GM21786 (cell line): Measurements from ENCODE around the gene RABIF.
"Not testable (repeated sequence)": the region's sequence is repeated elsewhere in the genome, so short reads cannot be mapped to it uniquely, and the experiment has no call there.

Experiments
- ATAC-seq: cut with Tn5 transposase; IDR thresholded peaks from one replicate; pipeline ENCODE4 v1.9.1; 2021; ENCODE audit not compliant: unreplicated experiment

RABIF gene

DNA sequence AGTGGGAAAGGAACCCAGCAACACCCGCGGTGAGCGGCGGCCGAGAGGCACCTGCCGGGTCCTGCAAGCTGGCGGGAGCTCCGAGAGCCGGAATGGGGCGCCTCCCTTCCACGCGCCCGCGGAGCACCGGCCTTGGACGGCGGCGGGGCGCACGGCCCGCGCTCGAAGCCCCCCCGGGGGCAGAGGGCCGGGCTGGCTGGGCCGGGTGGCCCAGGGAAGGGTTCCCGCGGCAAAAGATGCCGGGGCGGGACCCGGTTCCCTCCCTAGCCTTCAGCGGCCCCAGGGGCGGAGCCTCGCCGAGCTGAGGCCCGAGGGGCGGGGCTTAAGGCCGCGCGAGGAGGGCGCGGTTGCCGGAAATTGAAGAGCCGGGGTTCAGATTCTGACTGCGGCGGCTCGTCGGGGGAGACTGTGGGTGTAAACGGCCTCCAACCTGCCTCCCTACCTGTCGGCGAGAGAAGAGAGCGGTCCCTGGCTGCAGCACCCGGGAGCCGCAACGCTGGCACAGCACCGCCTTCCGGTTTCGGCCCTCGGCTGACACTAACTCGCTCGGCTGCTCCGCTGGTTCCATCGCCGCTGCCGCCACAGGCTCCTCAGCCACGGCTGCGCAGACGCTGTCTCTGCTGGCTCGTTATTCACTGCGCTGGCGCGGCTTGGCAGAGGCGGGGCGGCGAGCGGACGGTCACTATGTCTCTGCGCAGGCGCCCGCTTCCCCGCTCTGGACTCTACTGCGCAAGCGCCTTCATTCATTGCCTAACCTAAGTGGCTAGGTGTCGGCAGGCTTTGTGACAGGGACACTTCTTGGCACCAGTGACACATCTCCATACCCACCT, at the start of gene RABIF:
Gene RABIF, minus strand, starts transcription at position 619 of the 830 bp plus-strand sequence. Its CDS starts 51 bp downstream, at position 568.
- peak; percentile 89 for ATAC-seq

DNA sequence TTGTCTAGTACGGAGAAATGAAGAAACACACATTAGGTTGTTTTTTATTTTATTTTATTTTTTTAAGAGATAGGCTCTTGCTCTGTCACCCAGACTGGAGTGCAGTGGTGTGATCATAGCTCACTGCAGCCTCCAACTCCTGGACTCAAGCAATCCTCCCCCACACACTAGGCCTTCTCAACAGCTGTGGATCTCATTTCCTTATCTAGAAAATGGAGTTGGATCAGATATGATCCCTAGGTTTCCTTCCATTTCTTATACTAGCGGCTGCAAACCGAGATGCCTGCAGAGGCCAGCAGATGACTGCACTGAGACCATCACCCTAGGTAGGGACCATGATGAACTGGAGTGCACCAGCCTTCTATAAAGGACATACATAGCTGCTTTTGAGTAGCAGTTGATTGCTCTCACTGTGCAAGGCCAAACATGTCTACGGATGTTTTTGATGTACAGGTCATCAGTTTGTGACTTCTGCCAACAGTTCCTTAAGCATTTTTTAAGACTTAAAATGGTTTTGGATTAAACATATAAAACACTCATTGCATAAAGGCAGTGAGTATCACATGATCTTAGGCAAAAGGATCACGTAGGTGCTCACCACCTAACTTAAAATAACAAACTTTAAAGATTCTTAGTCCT, 49.5 kb upstream of the RABIF start:
- ATAC-seq: no peak

DNA sequence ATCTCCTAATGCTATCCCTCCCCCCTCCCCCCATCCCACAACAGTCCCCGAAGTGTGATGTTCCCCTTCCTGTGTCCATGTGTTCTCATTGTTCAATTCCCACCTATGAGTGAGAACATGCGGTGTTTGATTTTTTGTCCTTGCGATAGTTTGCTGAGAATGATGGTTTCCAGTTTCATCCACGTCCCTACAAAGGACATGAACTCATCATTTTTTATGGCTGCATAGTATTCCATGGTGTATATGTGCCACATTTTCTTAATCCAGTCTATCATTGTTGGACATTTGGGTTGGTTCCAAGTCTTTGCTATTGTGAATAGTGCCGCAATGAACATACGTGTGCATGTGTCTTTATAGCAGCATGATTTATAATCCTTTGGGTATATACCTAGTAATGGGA, 47.5 kb upstream of the RABIF start:
- not testable (repeated sequence) for ATAC-seq

DNA sequence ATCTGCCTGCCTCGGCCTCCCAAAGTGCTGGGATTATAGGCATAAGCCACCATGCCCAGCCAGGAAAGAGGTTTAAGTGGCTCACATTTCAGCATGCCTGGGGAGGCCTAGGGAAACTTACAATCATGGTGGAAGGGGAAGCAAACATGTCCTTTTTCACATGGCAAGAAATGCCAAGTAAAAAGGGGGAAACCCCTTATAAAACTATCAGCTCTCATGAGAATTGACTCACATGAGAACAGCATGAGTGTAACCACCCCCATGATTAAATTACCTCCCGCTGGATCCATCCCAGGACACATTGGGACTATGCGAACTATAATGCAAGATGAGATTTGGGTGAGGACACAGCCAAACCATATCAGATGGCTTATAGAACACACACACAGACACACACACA, 46.9 kb upstream of the RABIF start:
- no peak for ATAC-seq

DNA sequence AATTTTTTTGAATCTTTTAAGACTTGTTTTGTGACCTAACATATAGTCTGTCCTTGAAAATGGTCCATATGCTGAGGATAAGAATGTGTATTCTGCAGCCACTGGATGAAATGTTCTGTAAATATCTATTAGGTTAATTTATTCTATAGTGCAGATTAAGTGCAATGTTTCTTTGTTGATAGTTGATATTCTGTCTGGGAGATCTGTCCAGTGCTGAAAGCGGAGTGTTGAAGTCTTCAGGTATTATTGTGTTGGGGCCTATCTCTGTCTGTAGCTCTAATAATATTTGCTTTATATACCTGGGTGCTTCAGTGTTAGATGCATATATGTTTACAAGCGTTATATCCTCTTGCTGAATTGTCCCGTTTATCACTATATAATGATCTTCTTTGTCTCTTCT, 45.8 kb upstream of the RABIF start:
- no peak for ATAC-seq

DNA sequence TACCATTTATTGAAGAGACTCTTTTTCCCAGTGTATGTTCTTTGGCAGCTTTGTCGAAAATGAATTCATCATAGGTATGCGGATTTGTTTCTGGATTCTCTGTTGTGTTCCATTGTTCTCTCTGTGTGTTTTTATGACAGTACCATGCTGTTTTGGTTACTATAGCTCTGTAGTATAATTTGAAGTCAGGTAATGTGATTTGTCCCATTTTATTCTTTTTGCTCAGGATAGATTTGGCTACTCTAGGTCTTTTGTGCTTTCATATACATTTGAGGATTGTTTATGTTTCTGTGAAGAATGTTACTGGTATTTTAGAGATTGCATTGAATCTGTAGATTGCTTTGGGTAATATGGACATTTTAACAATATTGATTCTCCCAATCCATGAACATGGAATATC, 43.5 kb upstream of the RABIF start:
- no peak for ATAC-seq

DNA sequence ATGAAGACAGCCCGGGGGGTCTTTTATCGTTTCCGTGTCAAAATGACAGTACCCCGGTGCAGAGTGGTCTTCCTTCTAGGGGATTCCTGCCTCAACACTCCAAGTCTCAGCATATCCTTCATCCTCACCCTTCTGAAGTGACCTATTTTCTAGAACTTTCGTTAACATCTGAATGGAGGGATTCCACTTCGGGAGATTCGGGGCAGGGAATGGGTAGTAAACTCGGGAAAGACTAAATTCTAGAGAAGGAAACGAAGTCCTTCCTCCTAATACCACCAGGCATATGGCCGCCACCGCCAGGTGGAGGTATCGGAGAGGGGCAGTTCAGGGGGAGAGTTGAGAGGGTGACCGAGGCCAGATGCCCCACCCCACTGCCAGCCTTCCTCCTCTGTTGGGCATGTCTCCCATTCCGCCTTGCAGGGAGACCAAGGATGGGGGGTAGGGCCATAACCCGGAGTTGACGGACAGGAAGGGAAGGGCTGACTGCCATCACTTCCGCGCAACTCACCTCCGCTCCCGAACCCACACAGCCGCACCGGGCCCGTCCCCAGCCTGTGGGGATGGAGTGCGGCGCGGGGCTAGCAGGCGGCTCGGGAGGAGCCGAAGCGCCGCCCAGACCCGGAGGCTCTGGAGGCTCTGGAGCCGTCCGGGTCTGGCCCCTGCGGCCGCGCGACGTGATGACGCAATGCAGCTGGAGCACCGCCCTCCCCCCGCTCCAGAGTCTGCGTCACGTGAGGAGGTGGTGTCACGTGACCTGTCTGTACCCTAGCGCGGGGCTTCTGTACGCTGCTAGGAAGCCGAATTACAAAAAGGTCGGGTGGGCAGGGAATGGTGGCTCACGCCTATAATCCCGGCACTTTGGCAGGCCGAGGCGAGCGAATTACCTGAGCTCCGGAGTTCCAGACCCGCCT, 37.9 kb upstream of the RABIF start, which contains the start of gene KLHL12:
Gene KLHL12, minus strand, starts transcription at position 654 of the 911 bp plus-strand sequence. CDS start 2,072 bp downstream, outside the sequence.
- peak; percentile 81 for ATAC-seq

DNA sequence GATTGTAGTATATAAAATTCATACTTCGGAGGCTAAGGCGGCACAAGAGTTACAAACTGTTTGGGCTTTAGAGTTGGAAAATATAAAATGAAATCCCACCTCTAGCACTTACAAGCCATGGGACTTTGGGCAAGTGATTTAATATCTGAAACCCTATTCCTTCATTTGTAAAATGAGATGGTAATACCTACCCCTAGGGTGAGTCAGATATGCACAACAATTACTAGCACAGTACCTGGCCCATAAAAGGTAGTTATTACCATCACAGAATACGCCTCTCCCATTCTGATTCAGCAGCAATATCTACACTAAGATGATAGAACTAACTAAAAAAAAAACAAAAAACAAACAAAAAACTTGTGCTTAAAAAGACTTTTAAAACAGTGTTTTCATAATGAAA, 34.6 kb upstream of the RABIF start:
- ATAC-seq: no peak

DNA sequence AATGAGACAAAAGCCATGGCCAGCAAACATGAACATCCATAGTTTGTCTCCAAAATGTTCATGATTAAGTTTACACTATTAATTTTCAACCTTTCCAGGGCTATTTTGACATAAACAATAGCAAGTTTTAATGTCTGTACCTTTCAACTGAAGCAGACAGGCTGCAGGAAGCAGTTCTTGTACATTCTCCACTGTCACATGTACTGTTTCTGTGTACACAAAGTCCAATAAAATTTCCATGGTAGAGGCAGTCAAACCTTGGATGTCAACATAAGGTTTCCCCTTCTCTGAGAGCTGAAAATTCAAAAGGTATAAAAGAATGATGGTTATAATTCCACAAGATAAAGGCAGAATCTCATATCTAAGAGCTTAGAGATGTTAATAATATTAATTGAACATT, 30.7 kb upstream of the RABIF start:
- no peak for ATAC-seq

DNA sequence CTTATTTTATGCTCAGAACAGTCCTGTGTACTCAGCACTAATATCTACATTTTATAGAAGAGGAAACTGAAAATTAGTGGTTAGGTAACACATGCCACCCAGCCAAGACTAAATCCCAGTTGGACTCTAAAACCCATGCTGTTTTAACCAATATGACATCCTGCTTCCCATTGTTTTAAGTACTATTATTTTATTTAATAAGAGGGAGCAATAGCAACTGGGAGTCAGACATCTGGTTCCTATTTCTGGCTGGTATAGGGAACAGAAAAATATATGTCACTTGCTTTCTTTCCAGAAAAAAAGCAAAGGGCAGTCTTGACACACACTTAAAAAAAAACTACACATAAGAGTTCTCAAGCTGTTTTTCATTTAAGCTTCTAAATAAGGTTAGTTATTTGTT, 26.2 kb upstream of the RABIF start:
- no peak for ATAC-seq

DNA sequence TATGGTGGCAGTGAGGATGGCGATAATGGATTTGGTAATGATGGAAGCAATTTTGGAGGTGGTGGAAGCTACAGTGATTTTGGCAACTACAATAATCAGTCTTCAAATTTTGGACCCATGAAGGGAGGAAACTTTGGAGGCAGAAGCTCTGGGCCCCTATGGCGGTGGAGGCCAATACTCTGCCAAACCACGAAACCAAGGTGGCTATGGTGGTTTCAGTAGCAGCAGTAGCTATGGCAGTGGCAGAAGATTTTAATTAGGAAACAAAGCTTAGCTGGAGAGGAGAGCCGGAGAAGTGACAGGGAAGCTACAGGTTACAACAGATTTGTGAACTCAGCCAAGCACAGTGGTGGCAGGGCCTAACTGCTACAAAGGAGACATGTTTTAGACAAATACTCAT, 23.5 kb upstream of the RABIF start:
- ATAC-seq: not testable (repeated sequence)

DNA sequence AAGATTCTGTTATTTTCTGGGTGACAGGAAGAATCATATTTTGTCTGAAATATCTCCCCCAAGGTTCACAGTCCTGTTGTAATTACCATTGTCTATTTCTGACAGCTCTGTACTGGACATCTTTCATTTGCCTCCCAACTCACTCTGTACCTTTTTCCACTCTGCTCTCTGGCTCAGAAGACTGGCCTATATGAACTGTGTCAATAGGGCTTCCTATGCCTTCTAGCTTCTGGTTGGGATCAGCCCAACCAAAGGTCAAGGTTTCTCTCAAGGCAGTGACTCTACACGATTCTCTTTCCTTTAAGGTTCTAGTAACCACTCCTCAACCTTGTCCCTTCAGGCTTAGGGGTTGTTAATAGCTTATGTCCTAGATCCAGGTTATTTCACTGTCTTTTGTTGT, 20.5 kb upstream of the RABIF start:
- ATAC-seq: no peak

DNA sequence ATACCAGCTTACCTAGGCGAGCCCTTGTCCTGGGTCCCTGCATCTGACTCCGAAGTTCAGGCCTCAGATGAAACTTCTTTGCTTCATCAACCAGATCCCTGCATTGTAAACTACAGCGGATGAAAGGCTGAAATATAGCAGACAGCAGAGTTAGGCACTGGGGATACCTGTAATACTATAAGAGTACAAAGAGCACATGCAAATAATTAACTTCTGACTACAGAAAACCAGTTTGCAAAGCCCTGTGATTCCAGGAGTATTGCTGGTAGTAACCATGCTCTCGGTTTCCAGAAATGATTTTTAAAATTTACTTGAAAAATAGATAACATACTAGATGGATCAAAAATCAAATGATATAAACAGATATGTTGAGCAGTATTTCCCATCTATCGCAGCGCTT, 20.0 kb upstream of the RABIF start:
- no peak for ATAC-seq

DNA sequence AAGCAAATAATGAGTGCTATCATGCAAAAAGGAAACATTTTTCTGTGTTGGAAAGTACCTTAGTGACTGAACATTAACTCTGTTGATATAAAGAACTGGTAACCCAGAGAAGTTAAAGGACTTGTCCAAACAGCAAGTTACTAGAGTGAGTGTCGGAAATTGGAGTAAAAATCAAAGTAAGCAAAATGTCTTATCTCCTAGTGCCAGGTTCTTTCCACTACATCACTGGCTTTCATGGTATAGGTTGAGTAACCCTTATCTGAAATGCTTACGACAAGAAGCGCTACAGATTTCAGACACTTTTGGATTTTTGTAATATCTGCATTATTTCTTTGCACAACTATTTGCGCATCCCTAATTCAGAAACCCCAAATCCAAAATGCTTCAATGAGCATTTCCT, 16.4 kb upstream of the RABIF start:
- no peak for ATAC-seq

DNA sequence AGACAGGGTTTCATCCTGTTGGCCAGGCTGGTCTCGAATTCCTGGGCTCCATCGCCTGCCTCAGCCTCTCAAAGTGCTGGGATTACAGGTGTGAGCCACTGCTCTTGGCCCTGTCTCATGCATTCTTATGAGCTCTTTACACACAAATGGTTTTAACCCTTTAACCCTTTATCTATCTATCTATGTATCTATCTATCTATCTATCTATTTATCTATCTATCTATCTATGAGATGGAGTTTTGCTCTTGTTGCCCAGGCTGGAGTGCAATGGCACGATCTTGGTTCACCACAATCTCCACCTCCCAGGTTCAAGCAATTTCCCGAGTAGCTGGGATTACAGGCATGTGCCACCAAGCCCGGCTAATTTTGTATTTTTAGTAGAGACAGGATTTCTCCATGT, 14.9 kb upstream of the RABIF start:
- not testable (repeated sequence) for ATAC-seq

DNA sequence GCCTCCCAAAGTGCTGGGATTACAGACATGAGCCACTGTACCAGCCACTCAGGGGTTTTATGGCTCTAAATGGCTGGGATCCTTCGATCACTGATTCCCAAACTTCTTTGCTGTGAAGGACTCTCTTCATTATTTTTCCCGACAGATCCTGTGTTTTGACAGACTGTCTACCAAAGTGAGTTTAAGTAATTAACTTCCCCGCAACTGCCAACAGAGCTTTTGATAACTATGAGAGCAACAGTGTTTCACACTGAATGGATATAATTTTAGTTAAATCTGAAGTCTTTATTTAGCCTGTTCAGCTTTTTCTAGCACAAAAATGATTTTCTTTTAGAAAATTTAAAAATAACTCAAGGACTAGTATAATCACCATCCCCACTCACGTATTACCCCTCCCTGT, 12.6 kb upstream of the RABIF start:
- no peak for ATAC-seq

DNA sequence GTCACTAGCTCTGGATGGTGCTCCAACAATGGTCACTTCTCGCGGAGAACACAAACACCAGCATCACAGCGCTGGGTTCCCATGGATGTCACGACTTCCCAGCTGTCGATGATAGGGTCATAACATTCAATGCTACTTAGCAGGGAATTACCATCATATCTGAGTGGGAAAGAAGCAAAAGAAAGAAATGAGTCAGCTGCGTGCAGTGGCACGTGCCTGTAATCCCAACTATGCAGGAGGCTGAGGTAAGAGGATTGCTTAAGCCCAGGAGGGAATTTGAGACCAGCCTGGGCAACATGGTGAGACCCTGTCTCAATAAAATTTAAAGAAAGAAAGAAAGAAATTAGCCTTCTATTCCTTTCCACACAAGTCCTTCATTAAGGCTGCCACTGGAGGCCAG, 3.6 kb upstream of the RABIF start:
- ATAC-seq: no peak

DNA sequence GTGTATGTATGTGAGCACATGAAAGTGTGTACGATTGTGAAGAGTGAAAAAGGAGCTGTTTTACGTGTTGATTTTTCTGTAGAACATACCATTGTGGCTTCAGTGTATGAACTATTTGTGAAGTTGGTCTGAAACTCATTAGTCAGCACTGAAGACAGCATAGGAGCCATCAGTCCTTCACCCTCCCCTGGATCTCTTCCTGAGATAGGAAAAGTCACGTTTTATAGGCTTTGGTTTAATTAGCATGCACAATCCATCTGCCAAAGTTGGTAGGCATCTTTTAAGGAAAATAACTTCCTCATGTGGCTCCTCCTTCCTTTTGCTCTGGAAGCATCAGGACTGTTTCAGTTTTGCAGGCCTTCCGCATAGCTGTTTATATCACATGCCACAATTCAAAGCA, 1.4 kb upstream of the RABIF start:
- ATAC-seq: no peak

DNA sequence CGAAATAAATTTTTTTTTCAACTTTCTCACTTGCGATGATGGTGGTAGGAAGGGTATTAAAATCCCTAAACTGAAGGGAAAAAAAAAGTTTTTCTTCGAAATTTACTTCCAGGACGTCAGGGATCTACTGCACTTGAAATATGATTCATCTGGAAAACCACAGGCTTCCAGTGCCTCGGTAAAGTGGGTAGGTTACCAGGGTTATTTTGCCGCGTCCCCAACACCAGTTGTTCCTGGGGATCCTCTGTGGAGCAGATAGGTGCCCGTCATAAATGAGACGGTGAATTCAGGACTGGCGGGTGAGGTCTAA, 773 bp downstream of the RABIF start:
- no peak for ATAC-seq

DNA sequence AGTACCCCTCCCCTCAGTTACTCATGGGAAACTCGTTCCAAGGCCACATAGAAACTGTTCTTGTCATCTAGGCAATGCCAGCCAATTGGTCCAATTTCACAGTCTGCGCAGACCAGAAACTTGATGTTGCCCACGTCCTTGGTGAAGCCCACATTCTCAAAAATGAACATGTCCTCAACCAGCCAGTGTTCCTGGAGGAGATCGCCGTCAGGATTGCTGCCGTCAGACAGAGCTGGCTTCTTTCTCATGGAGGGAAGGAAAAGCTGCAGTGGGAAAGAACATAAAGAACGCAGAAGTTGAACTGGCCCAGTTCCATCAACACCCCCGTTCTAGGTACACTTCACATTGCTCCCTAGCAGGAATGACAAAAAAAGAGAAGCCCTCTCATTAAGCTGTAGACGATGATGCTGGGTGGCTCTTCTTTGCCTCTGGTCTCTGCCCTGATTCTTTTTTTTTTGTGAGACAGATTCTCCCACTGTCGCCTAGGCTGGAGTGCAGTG, 7.9 kb downstream of the RABIF start:
- ATAC-seq: no peak

DNA sequence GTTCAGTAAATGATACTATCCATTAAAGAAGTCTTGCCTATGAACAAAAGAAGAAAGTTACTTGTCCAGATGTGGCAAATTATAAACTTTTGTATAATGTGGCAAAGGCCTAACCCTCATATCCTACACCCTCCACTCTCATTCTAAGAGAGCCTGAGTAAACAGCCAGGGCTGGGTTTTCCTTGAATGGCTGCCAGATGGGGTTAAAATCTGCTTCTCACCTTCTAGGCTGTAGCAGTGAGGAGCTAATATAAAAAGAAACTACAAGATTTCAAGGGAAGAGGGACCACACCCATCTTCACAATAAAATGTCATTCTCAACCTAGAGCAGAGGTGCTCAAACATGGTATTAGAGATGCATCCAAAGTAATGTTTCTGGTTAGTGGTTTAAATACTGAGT, 8.9 kb downstream of the RABIF start:
- ATAC-seq: no peak
